ENCODE results near the gene GNE.

DNA sequence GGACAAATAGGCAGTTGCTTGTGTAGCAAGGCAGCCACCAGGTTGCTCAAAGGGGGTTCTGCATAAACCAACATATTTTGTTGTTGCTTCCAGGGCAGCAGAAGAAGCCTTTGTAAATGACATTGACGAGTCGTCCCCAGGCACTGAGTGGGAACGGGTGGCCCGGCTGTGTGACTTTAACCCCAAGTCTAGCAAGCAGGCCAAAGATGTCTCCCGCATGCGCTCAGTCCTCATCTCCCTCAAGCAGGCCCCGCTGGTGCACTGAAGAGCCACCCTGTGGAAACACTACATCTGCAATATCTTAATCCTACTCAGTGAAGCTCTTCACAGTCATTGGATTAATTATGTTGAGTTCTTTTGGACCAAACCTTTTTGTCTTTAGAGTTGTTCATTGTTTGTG, 46.7 kb downstream of the GNE start:
- TF ChIP-seq, protein P1, sequence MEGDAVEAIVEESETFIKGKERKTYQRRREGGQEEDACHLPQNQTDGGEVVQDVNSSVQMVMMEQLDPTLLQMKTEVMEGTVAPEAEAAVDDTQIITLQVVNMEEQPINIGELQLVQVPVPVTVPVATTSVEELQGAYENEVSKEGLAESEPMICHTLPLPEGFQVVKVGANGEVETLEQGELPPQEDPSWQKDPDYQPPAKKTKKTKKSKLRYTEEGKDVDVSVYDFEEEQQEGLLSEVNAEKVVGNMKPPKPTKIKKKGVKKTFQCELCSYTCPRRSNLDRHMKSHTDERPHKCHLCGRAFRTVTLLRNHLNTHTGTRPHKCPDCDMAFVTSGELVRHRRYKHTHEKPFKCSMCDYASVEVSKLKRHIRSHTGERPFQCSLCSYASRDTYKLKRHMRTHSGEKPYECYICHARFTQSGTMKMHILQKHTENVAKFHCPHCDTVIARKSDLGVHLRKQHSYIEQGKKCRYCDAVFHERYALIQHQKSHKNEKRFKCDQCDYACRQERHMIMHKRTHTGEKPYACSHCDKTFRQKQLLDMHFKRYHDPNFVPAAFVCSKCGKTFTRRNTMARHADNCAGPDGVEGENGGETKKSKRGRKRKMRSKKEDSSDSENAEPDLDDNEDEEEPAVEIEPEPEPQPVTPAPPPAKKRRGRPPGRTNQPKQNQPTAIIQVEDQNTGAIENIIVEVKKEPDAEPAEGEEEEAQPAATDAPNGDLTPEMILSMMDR (conservative IDR thresholded peaks at IDR 0.05; ENCODE audit: low read depth, low read length): no peak
- TF ChIP-seq EZH2 (IDR thresholded peaks at IDR 0.05; ENCODE audit: borderline replicate concordance, low read depth, low read length, poor library complexity, severe bottlenecking): no peak

Measured in A673 (cell line).